Ishikawa (cell line): ENCODE measurements around the gene MYEF2.

Experiments
- CREB1 ChIP-seq: IDR thresholded peaks from 2 replicates; pipeline ENCODE4 v1.6.1; 2012; ENCODE audit warnings: low read depth
- EP300 ChIP-seq: IDR thresholded peaks from 2 replicates; pipeline ENCODE4 v1.6.1; 2012; ENCODE audit warnings: borderline replicate concordance
- FOXM1 ChIP-seq: IDR thresholded peaks from 2 replicates; pipeline ENCODE4 v1.6.1; 2012; ENCODE audit warnings: low read depth, borderline replicate concordance
- MAX ChIP-seq: IDR thresholded peaks from 2 replicates; pipeline ENCODE4 v1.6.1; 2012
- RAD21 ChIP-seq: IDR thresholded peaks from 2 replicates; pipeline ENCODE4 v1.6.1; 2012; ENCODE audit warnings: low read depth
- REST ChIP-seq: IDR thresholded peaks from 2 replicates; pipeline ENCODE4 v1.6.1; 2012; ENCODE audit warnings: low read depth, mild to moderate bottlenecking
- USF1 ChIP-seq: IDR thresholded peaks from 2 replicates; pipeline ENCODE4 v1.6.1; 2012

GRCh38 chr15:48090115-48090514 is 88.0 kb downstream of the MYEF2 start:
- TF ChIP-seq CREB1 = no peak
- no peak for TF ChIP-seq USF1
- no peak for TF ChIP-seq EP300
- no peak for TF ChIP-seq FOXM1
- no peak for TF ChIP-seq MAX
- no peak for TF ChIP-seq RAD21
- no peak for TF ChIP-seq REST
